GM19035 (cell line): ENCODE data around the gene DYNC2H1.
"Not testable (repeated sequence)": the region's sequence is repeated elsewhere in the genome, so short reads cannot be mapped to it uniquely, and the experiment has no call there.

Source experiments
- ATAC-seq: cut with Tn5 transposase; IDR thresholded peaks from one replicate; pipeline ENCODE4 v1.9.1; 2021; ENCODE audit not compliant: unreplicated experiment

The DYNC2H1 gene

GRCh38 chr11:103364687-103365086 is 255.5 kb downstream of the DYNC2H1 start:
- ATAC-seq, result no peak

- ATAC-seq, result no peak
Observed at GRCh38 chr11:103367650-103368049, 258.4 kb downstream of the DYNC2H1 start.

GRCh38 chr11:103368145-103368544 is 258.9 kb downstream of the DYNC2H1 start:
- no peak for ATAC-seq

GRCh38 chr11:103370076-103370475 is 260.9 kb downstream of the DYNC2H1 start:
- ATAC-seq, result no peak

GRCh38 chr11:103372906-103373305 is 263.7 kb downstream of the DYNC2H1 start:
- ATAC-seq, result no peak

- not testable (repeated sequence) for ATAC-seq
Observed at GRCh38 chr11:103374227-103374626, 265.0 kb downstream of the DYNC2H1 start.

GRCh38 chr11:103378931-103379330 is 269.7 kb downstream of the DYNC2H1 start:
- ATAC-seq, result no peak

- no peak for ATAC-seq
Observed at GRCh38 chr11:103380031-103380430, 270.8 kb downstream of the DYNC2H1 start.

GRCh38 chr11:103384652-103385051 is 275.4 kb downstream of the DYNC2H1 start:
- ATAC-seq, result no peak

GRCh38 chr11:103395612-103396011 is 286.4 kb downstream of the DYNC2H1 start:
- no peak for ATAC-seq

GRCh38 chr11:103396237-103396636 is 287.0 kb downstream of the DYNC2H1 start:
- no peak for ATAC-seq

GRCh38 chr11:103397369-103397768 is 288.1 kb downstream of the DYNC2H1 start:
- ATAC-seq, result no peak

GRCh38 chr11:103398829-103399228 is 289.6 kb downstream of the DYNC2H1 start:
- no peak for ATAC-seq

- no peak for ATAC-seq
Observed at GRCh38 chr11:103406357-103406756, 297.1 kb downstream of the DYNC2H1 start.

GRCh38 chr11:103407641-103408040 is 298.4 kb downstream of the DYNC2H1 start:
- no peak for ATAC-seq

- no peak for ATAC-seq
Observed at GRCh38 chr11:103413266-103413888, 304.2 kb downstream of the DYNC2H1 start.

- no peak for ATAC-seq
Observed at GRCh38 chr11:103418014-103418413, 308.8 kb downstream of the DYNC2H1 start.

- ATAC-seq, result no peak
Observed at GRCh38 chr11:103420593-103420992, 311.4 kb downstream of the DYNC2H1 start.

- ATAC-seq, result no peak
Observed at GRCh38 chr11:103433386-103434072, 324.3 kb downstream of the DYNC2H1 start.

- ATAC-seq, result no peak
Observed at GRCh38 chr11:103434073-103434411, 324.8 kb downstream of the DYNC2H1 start.

- no peak for ATAC-seq
Observed at GRCh38 chr11:103436131-103436770, 327.0 kb downstream of the DYNC2H1 start.

- no peak for ATAC-seq
Observed at GRCh38 chr11:103441021-103441420, 331.8 kb downstream of the DYNC2H1 start.
